ENCODE data around the gene FIS1. TPM values are rescaled to one million over a fixed set of nuclear protein-coding genes. Genes with fewer than 3 reads are reported as not detected.

The FIS1 gene
- total RNA-seq, 1 experiment from 2014 or later = 99.9 TPM

DNA sequence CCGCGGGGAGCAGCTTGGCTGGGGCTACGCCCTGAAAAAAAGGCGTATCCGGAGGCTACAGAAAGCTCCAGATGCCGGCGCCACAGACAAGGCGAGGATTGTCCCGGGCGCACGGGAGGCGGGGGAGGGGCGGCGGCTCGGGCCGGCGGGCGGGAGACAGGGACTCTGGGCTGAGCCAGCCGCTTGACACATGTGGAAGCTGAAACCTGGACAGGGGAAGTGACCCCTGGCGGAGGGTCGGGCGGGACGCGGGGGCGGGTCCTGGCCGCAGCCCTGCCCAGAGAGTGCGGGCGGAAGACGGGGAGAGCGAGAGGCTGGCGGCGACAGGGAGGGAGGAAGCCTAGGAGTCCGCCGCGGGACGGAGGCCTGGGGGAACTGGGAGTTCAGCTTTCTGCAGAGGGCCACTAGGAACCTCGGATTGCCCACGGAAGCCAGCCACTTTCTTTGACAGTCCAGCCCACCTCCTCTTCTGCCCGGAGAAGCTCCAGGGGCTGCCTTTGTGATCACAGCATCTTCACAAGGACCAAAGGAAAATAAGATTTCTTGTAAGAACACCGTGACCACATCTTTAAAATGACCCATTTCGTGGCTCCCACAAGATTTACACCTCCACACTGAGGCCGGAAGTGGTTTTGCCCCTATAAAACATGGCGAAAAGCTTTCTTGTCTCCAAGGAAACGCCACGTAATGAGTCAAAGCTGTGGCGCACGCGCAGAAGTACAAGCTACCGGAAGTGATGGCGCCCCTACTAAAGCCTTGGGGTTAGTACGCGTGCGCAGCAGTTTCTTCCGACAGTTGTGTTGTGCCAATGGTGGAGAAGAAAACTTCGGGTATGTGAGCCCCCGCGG is 27.3 kb downstream of the FIS1 start, which contains the start of the genes PLOD3 and ZNHIT1:
TSS of gene PLOD3 (minus strand) at position 194 of the 848 bp plus-strand sequence. CDS start 307 bp downstream, outside the sequence.
TSS of gene ZNHIT1 (plus strand) at position 778 of the 848 bp plus-strand sequence. CDS start at position 809, 31 bp downstream.
- Mint-ChIP-seq H3K4me1 (ENCODE audit: low read depth, unreplicated experiment) (peaks cover 30% of the 10 kb centered on the region), H3K36me3 (ENCODE audit: insufficient read depth, unreplicated experiment) (peaks cover 41% of the 10 kb centered on the region), H3K27ac (ENCODE audit: unreplicated experiment) (peak within 1 kb of the TSS; percentile 81), H3K27me3 (ENCODE audit: insufficient read depth, unreplicated experiment) (no peaks in the 10 kb centered on the region), H3K9me3 (ENCODE audit: unreplicated experiment) (no peaks in the 10 kb centered on the region), H3K4me3 (ENCODE audit: unreplicated experiment) (peak within 1 kb of the TSS; percentile 83)
- DNase-seq = peak; percentile 95 to 97
- H3K4me3 ChIP-seq (ENCODE audit: low read depth, low read length) = peak within 1 kb of the TSS; percentile 75
- ChIA-PET CTCF (interaction anchor here (0.5 to 2.8 kb wide), 22 partner anchors 9 to 715 kb away, joined by 3 to 49 read pairs (median 4); partner anchors contain the start of genes FIS1 and SERPINE1), POLR2A (interaction anchor here (0.6 to 2.0 kb wide), 13 partner anchors 11 to 1181 kb away, joined by 3 to 15 read pairs (median 6); partner anchors contain the start of genes FIS1, MOGAT3, UFSP1 and VGF)
- no peaks in the 10 kb centered on the region for H3K27me3 ChIP-seq (replicated peaks; ENCODE audit: control insufficient read depth, insufficient read depth, low read length)
- intact Hi-C loops (cut with micrococcal nuclease; ENCODE audit: unreplicated experiment) = loop anchor here (1.0 to 2.0 kb wide), 4 partner anchors 15 to 35 kb away; partner anchors contain the start of gene MOGAT3
- peaks cover 3% of the 10 kb centered on the region; the same call in 1 of the 2 replicates for H3K36me3 ChIP-seq (ENCODE audit: control insufficient read depth, insufficient read depth, low read length)
- no TSS peak for BruUV-seq (replicated peaks)
- no peaks in the 10 kb centered on the region for H3K9me3 ChIP-seq
- TF ChIP-seq, protein P1, sequence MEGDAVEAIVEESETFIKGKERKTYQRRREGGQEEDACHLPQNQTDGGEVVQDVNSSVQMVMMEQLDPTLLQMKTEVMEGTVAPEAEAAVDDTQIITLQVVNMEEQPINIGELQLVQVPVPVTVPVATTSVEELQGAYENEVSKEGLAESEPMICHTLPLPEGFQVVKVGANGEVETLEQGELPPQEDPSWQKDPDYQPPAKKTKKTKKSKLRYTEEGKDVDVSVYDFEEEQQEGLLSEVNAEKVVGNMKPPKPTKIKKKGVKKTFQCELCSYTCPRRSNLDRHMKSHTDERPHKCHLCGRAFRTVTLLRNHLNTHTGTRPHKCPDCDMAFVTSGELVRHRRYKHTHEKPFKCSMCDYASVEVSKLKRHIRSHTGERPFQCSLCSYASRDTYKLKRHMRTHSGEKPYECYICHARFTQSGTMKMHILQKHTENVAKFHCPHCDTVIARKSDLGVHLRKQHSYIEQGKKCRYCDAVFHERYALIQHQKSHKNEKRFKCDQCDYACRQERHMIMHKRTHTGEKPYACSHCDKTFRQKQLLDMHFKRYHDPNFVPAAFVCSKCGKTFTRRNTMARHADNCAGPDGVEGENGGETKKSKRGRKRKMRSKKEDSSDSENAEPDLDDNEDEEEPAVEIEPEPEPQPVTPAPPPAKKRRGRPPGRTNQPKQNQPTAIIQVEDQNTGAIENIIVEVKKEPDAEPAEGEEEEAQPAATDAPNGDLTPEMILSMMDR (IDR thresholded peaks at IDR 0.05; ENCODE audit: insufficient read depth in 1 of 2, low read depth in 1 of 2, low read length in 1 of 2, severe bottlenecking in 1 of 2, unreplicated experiment in 1 of 2) = peak; percentile 43 to 48
- peaks cover 22% of the 10 kb centered on the region for H3K4me1 ChIP-seq

DNA sequence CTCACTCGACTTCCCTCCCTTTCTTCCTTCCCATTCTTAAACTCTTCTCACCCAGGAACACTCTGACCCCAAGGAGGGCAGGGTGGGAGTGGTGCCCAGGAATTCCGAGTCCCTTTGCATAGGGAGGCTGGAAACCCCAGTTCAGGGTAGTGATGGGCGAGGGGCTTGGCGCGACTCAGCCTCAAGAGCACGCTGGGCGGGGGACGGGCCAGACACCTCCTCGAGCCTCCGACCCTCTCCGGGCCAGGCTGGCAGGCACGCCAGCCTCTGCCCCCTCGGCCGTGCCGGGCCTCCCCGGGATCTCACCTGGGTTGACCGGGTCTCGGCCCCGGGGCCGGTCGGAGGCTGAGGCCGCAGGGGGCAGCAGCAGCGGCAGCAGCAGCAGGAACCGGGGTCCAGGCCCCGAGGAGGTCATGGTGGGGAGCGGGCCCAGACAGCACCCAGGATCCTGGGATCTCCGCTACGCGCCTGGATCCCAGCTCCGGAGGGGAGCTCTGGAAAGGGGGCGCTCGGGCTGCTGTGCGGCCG is 28.0 kb downstream of the FIS1 start:
- BruUV-seq (replicated peaks) = no TSS peak
- POLR2A ChIA-PET = interaction anchor here (0.6 to 2.0 kb wide), 8 partner anchors 15 to 1182 kb away, joined by 3 to 15 read pairs (median 6); partner anchors contain the start of genes FIS1, MOGAT3 and UFSP1
- H3K9me3 ChIP-seq = no peaks in the 10 kb centered on the region
- no peak for DNase-seq
- H3K27me3 Mint-ChIP-seq (ENCODE audit: insufficient read depth, unreplicated experiment) = no peaks in the 10 kb centered on the region
- peaks cover 34% of the 10 kb centered on the region for H3K36me3 Mint-ChIP-seq (ENCODE audit: insufficient read depth, unreplicated experiment)
- TF ChIP-seq, protein P1 (IDR thresholded peaks at IDR 0.05; ENCODE audit: insufficient read depth in 1 of 2, low read depth in 1 of 2, low read length in 1 of 2, severe bottlenecking in 1 of 2, unreplicated experiment in 1 of 2) = no peak
- CTCF ChIA-PET = interaction anchor here (0.5 to 2.8 kb wide), 17 partner anchors 12 to 628 kb away, joined by 3 to 49 read pairs (median 5); partner anchors contain the start of genes FIS1 and SERPINE1
- peak overlapping the region; percentile 75 for H3K4me3 ChIP-seq (ENCODE audit: low read depth, low read length)
- peak overlapping the region; percentile 81 for H3K27ac Mint-ChIP-seq (ENCODE audit: unreplicated experiment)
- H3K4me3 Mint-ChIP-seq (ENCODE audit: unreplicated experiment) = peak overlapping the region; percentile 83
- peaks cover 30% of the 10 kb centered on the region for H3K4me1 Mint-ChIP-seq (ENCODE audit: low read depth, unreplicated experiment)
- H3K9me3 Mint-ChIP-seq (ENCODE audit: unreplicated experiment) = no peaks in the 10 kb centered on the region
- peaks cover 22% of the 10 kb centered on the region for H3K4me1 ChIP-seq
- intact Hi-C loops (cut with micrococcal nuclease; ENCODE audit: unreplicated experiment) = no loop called here
- no peaks in the 10 kb centered on the region for H3K27me3 ChIP-seq (replicated peaks; ENCODE audit: control insufficient read depth, insufficient read depth, low read length)
- peaks cover 3% of the 10 kb centered on the region; the same call in 1 of the 2 replicates for H3K36me3 ChIP-seq (ENCODE audit: control insufficient read depth, insufficient read depth, low read length)
